ENCODE results near the gene RAD51B.

- TF ChIP-seq CTCF (IDR thresholded peaks at IDR 0.05) (no peak), POLR2A (IDR thresholded peaks at IDR 0.05) (no peak)
These were observed 749.6 kb downstream of the RAD51B start for GRCh38 chr14:68568907-68569897.

Measured in thyroid gland (tissue), 4 donors.